CD14-positive monocyte (primary cell): ENCODE data around the gene BAZ2B. TPM values are rescaled to one million over a fixed set of nuclear protein-coding genes. Genes with fewer than 3 reads are reported as not detected.

Experiments
- DNase-seq, 3 donors: peaks; one replicate each; pipeline ENCODE4 v3.0.0-alpha.2; 2011 to 2022
- H2AFZ ChIP-seq: 2 replicates; pipeline ENCODE4 v1.6.0; 2012; ENCODE audit warnings: mild to moderate bottlenecking, low read depth, low read length, inconsistent platforms; ENCODE audit not compliant: insufficient read depth, poor library complexity, severe bottlenecking
- H3K27ac ChIP-seq, 2 donors: 1 replicate in 1 of 2; 2 replicates in 1 of 2; pipeline ENCODE4 v1.5.1; 2012 to 2013; ENCODE audit warnings: low read length in 2 of 2, control low read depth in 1 of 2, inconsistent platforms in 1 of 2, low read depth in 1 of 2, mild to moderate bottlenecking in 1 of 2
- H3K27me3 ChIP-seq, 2 donors: one replicate each; pipeline versions ENCODE4 v1.6.0 to v1.6.1; 2011 to 2013; ENCODE audit warnings: low read length in 2 of 2; ENCODE audit not compliant: control insufficient read depth in 2 of 2, insufficient read depth in 2 of 2
- H3K36me3 ChIP-seq, 2 donors: replicated peaks in 1 of 2; 1 replicate in 1 of 2; 2 replicates in 1 of 2; pipeline versions ENCODE4 v1.5.1 to v1.6.1; 2012 to 2013; ENCODE audit warnings: low read length in 2 of 2, control low read depth in 1 of 2, inconsistent platforms in 1 of 2, mild to moderate bottlenecking in 1 of 2; ENCODE audit not compliant: insufficient read depth in 2 of 2, control insufficient read depth in 1 of 2
- H3K4me1 ChIP-seq, 2 donors: 1 replicate in 1 of 2; 2 replicates in 1 of 2; pipeline versions ENCODE4 v1.5.1 to v1.6.1; 2012 to 2013; ENCODE audit warnings: low read length in 2 of 2, control low read depth in 1 of 2, inconsistent platforms in 1 of 2, mild to moderate bottlenecking in 1 of 2, moderate library complexity in 1 of 2; ENCODE audit not compliant: insufficient read depth in 2 of 2, control insufficient read depth in 1 of 2
- H3K4me2 ChIP-seq: replicated peaks from 2 replicates; pipeline ENCODE3; 2012; ENCODE audit warnings: low read length, moderate library complexity, mild to moderate bottlenecking; ENCODE audit not compliant: poor library complexity, severe bottlenecking; ENCODE audit errors: extremely low read depth
- H3K4me3 ChIP-seq, 3 experiments: fragments of 200-600 bp in 1 of 3; sonication (generic) in 1 of 3; replicated peaks in 1 of 3; 1 replicate in 2 of 3; 2 replicates in 1 of 3; pipeline ENCODE4 v1.5.1; 2011 to 2013; ENCODE audit warnings: low read length in 3 of 3, mild to moderate bottlenecking in 3 of 3, control low read depth in 2 of 3, low read depth in 2 of 3, inconsistent platforms in 1 of 3, moderate library complexity in 1 of 3
- H3K79me2 ChIP-seq: 2 replicates; pipeline ENCODE4 v1.6.0; 2012; ENCODE audit warnings: mild to moderate bottlenecking, control low read depth, inconsistent platforms, low read length, moderate library complexity; ENCODE audit not compliant: insufficient read depth
- H3K9ac ChIP-seq: 2 replicates; pipeline ENCODE4 v1.6.0; 2017; ENCODE audit warnings: low read length, mild to moderate bottlenecking; ENCODE audit not compliant: insufficient read depth, poor library complexity, severe bottlenecking
- H3K9me3 ChIP-seq, 2 donors: replicated peaks in 1 of 2; 1 replicate in 1 of 2; 2 replicates in 1 of 2; pipeline versions ENCODE4 v1.5.1 to v1.6.1; 2012 to 2013; ENCODE audit warnings: low read length in 2 of 2, control low read depth in 1 of 2; ENCODE audit not compliant: control insufficient read depth in 1 of 2, insufficient read depth in 1 of 2
- H4K20me1 ChIP-seq: 2 replicates; pipeline ENCODE4 v1.6.0; 2012; ENCODE audit warnings: mild to moderate bottlenecking, low read length, control low read depth, moderate library complexity; ENCODE audit not compliant: insufficient read depth
- H3K27ac Mint-ChIP-seq, 7 donors: one replicate each; pipeline ENCODE4 v1.8.0; 2020; ENCODE audit warnings: mild to moderate bottlenecking in 7 of 7, mixed read lengths in 7 of 7, moderate library complexity in 6 of 7, inconsistent platforms in 2 of 7
- H3K27me3 Mint-ChIP-seq, 3 donors: one replicate each; pipeline ENCODE4 v1.8.0; 2021 to 2022; ENCODE audit warnings: low read depth in 3 of 3, mild to moderate bottlenecking in 3 of 3, mixed read lengths in 3 of 3, moderate library complexity in 3 of 3, inconsistent platforms in 1 of 3
- H3K36me3 Mint-ChIP-seq, 2 donors: one replicate each; pipeline ENCODE4 v1.8.0; 2020; ENCODE audit warnings: mixed read lengths in 2 of 2, inconsistent platforms in 1 of 2, mild to moderate bottlenecking in 1 of 2
- H3K4me1 Mint-ChIP-seq: one replicate; pipeline ENCODE4 v1.8.0; 2020; ENCODE audit warnings: mild to moderate bottlenecking, mixed read lengths
- H3K4me3 Mint-ChIP-seq, 2 donors: one replicate each; pipeline ENCODE4 v1.8.0; 2020; ENCODE audit warnings: mild to moderate bottlenecking in 2 of 2, mixed read lengths in 2 of 2, moderate library complexity in 1 of 2
- H3K9me3 Mint-ChIP-seq, 7 donors: one replicate each; pipeline ENCODE4 v1.8.0; 2020 to 2022; ENCODE audit warnings: mixed read lengths in 7 of 7, mild to moderate bottlenecking in 6 of 7, moderate library complexity in 6 of 7, inconsistent platforms in 2 of 7
- WGBS: methylation state at CpG from one replicate; pipeline ENCODE4 v1.1.5; 2013; ENCODE audit warnings: missing lambda C conversion rate; ENCODE audit not compliant: insufficient coverage; 5-methylcytosine and 5-hydroxymethylcytosine counted together
- intact Hi-C, 2 donors: fragments of 100-400 bp; cut with micrococcal nuclease; formaldehyde crosslinking; loops; one replicate each; pipeline versions ENCODE4 v1.15.0 to v1.15.1; 2023
- polyA plus RNA-seq, 3 donors: library from polyadenylated mRNA; depleted of rRNA in 1 of 3; unstranded in 2 of 3; stranded (reverse) in 1 of 3; fragments of 300-500 nt in 2 of 3; fragments of >200 nt in 1 of 3; fragmentation: Illumina TruSeq in 2 of 3; gene quantifications; 1 replicate in 2 of 3; 2 replicates in 1 of 3; pipeline ENCODE4 v1.2.3, GENCODE V29; 2012 to 2021
- TF ChIP-seq, protein P1 (sequence below): fragments of 200-600 bp; IDR thresholded peaks from one replicate; pipeline ENCODE4 v1.8.0; 2022; ENCODE audit warnings: antibody characterized with exemption, mild to moderate bottlenecking

The BAZ2B gene
- polyA plus RNA-seq, 3 donors: 12.9 to 34.2 (median 31.6) TPM

DNA sequence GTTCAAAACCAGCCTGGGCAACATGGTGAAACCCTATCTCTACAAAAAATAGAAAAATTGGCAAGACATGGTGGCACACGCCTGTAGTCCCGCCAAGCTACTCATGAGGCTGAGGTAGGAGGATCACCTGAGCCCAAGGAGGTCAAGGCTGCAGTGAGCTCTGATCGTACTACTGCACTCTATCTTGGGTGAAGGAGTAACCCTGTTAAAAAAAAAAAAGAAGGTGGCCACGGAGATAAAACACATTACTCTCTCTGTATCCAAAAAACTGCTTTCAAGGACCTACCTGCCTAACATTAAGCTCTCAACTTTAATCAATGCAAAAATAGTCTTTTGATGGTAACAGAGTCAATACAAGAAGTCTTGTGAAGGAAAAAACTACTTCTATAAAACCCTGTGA lies 57.3 kb downstream of the BAZ2B start:
- H3K9me3 Mint-ChIP-seq: peaks cover 0 to 2% (median 0%) of the 10 kb centered on the region in 7 donors
- no peaks in the 10 kb centered on the region for H3K27me3 Mint-ChIP-seq
- WGBS: no CpG with 5 or more reads among the region's 4 CpGs

DNA sequence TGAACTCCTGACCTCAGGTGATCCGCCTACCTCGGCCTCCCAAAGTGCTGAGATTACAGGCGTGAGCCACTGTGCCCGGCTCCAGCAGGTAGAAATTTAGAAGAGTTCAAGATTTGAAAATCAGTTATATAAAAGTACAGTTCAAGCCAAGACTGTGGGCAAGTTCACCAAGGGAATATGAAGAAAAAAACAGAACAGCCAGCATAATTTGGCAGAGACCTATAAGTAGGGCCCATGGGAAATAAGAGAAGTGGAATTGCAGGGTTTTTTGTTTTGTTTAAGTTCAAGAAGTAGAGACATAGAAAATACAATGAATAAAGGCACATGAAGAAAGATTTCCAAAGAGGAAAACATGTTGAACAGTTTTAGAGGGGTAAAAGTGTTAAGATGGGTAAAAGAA lies 57.9 kb downstream of the BAZ2B start:
- H4K20me1 ChIP-seq: peaks cover 16% of the 10 kb centered on the region
- peaks cover 17 to 35% of the 10 kb centered on the region in 2 donors for H3K4me1 ChIP-seq
- H3K36me3 Mint-ChIP-seq: peaks cover 5 to 6% of the 10 kb centered on the region in 2 donors
- peaks cover 0 to 2% (median 0%) of the 10 kb centered on the region in 7 donors for H3K9me3 Mint-ChIP-seq
- no peak overlapping the region for H3K9ac ChIP-seq
- no peak overlapping the region for H3K4me3 ChIP-seq
- H3K27ac Mint-ChIP-seq: peak overlapping the region in 4 of 7 donors; percentile 15 to 61 (median 40)
- H3K4me2 ChIP-seq: no peak overlapping the region
- H2AFZ ChIP-seq: no peak overlapping the region
- H3K9me3 ChIP-seq: no peaks in the 10 kb centered on the region
- H3K4me1 Mint-ChIP-seq: peaks cover 40% of the 10 kb centered on the region
- peaks cover 88% of the 10 kb centered on the region for H3K79me2 ChIP-seq
- 100% methylated on average over 2 of the region's 4 CpGs for WGBS
- H3K36me3 ChIP-seq: no peaks in the 10 kb centered on the region
- intact Hi-C loops: no loop called here
- no peak for DNase-seq
- no peaks in the 10 kb centered on the region for H3K27me3 ChIP-seq
- TF ChIP-seq, protein P1, sequence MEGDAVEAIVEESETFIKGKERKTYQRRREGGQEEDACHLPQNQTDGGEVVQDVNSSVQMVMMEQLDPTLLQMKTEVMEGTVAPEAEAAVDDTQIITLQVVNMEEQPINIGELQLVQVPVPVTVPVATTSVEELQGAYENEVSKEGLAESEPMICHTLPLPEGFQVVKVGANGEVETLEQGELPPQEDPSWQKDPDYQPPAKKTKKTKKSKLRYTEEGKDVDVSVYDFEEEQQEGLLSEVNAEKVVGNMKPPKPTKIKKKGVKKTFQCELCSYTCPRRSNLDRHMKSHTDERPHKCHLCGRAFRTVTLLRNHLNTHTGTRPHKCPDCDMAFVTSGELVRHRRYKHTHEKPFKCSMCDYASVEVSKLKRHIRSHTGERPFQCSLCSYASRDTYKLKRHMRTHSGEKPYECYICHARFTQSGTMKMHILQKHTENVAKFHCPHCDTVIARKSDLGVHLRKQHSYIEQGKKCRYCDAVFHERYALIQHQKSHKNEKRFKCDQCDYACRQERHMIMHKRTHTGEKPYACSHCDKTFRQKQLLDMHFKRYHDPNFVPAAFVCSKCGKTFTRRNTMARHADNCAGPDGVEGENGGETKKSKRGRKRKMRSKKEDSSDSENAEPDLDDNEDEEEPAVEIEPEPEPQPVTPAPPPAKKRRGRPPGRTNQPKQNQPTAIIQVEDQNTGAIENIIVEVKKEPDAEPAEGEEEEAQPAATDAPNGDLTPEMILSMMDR: no peak
- no peaks in the 10 kb centered on the region for H3K27me3 Mint-ChIP-seq
- no peak overlapping the region for H3K27ac ChIP-seq
- no peak overlapping the region for H3K4me3 Mint-ChIP-seq

More for the DNA sequence above, 57.3 kb downstream of the BAZ2B start:
- Histone ChIP-seq H3K4me1 (peaks cover 17 to 35% of the 10 kb centered on the region in 2 donors), H3K27me3 (no peaks in the 10 kb centered on the region), H3K79me2 (peaks cover 88% of the 10 kb centered on the region), H2AFZ (no peak overlapping the region), H4K20me1 (peaks cover 18% of the 10 kb centered on the region), H3K9me3 (no peaks in the 10 kb centered on the region), H3K4me3 (no peak overlapping the region), H3K4me2 (no peak overlapping the region), H3K36me3 (no peaks in the 10 kb centered on the region), H3K9ac (no peak overlapping the region), H3K27ac (no peak overlapping the region)
- no peak for DNase-seq
- Mint-ChIP-seq H3K27ac (no peak overlapping the region), H3K36me3 (peaks cover 5 to 6% of the 10 kb centered on the region in 2 donors), H3K4me1 (peaks cover 41% of the 10 kb centered on the region), H3K4me3 (no peak overlapping the region)
- TF ChIP-seq, protein P1: no peak
- intact Hi-C loops: no loop called here
